K562 (cell line): ENCODE measurements around the gene ABT1. TPM values are rescaled to one million over a fixed set of nuclear protein-coding genes. Genes with fewer than 3 reads are reported as not detected.

Source experiments
- ARHGAP35 ChIP-seq: fragments of 450-650 bp; IDR thresholded peaks from 2 replicates; pipeline ENCODE4 v1.6.1; 2018; ENCODE audit not compliant: partially characterized antibody
- BCL6 ChIP-seq: fragments of 250-450 bp; sonication (Bioruptor Pico); IDR thresholded peaks from 2 replicates; pipeline ENCODE4 v1.4.0; 2020
- CREB5 ChIP-seq: fragments of 250-450 bp; sonication (Bioruptor Pico); IDR thresholded peaks from 2 replicates; pipeline ENCODE4 v1.5.0; 2020; ENCODE audit warnings: mild to moderate bottlenecking
- CXXC5 ChIP-seq: fragments of 250-450 bp; sonication (Bioruptor Pico); IDR thresholded peaks from 2 replicates; pipeline ENCODE4 v1.8.0; 2022; ENCODE audit warnings: inconsistent platforms, mild to moderate bottlenecking, moderate library complexity
- ESRRA ChIP-seq: fragments of 450-650 bp; IDR thresholded peaks from 2 replicates; pipeline ENCODE4 v1.6.1; 2014; ENCODE audit warnings: low read depth, mild to moderate bottlenecking, moderate library complexity, borderline replicate concordance
- GATA2 ChIP-seq: sonication (generic); formaldehyde crosslinking; IDR thresholded peaks from 2 replicates; pipeline ENCODE4 v1.4.0; 2020; ENCODE audit warnings: mild to moderate bottlenecking, missing genetic modification reagents
- HIVEP1 ChIP-seq: fragments of 250-450 bp; sonication (Bioruptor Pico); IDR thresholded peaks from 2 replicates; pipeline ENCODE4 v1.4.0; 2020; ENCODE audit warnings: mild to moderate bottlenecking
- JUN ChIP-seq, 2 experiments: sonication (generic) in 1 of 2; formaldehyde crosslinking in 1 of 2; IDR thresholded peaks; 2 replicates each; pipeline versions ENCODE4 v1.6.1 to v1.8.0; 2012 to 2022; ENCODE audit warnings: borderline replicate concordance in 2 of 2, mild to moderate bottlenecking in 2 of 2, improper control_type of control experiment in 1 of 2, low read depth in 1 of 2, low read length in 1 of 2, missing genetic modification reagents in 1 of 2
- LCOR ChIP-seq: sonication (generic); formaldehyde crosslinking; IDR thresholded peaks from 2 replicates; pipeline ENCODE4 v1.8.0; 2022; ENCODE audit warnings: mild to moderate bottlenecking, missing genetic modification reagents
- SNIP1 ChIP-seq: fragments of 450-650 bp; IDR thresholded peaks from 2 replicates; pipeline ENCODE4 v1.7.1; 2017; ENCODE audit warnings: low read depth, mild to moderate bottlenecking
- SREBF2 ChIP-seq: sonication (generic); formaldehyde crosslinking; IDR thresholded peaks from 2 replicates; pipeline ENCODE4 v1.4.0; 2020; ENCODE audit warnings: mild to moderate bottlenecking, missing genetic modification reagents
- STAT6 ChIP-seq: sonication (generic); formaldehyde crosslinking; IDR thresholded peaks from 2 replicates; pipeline ENCODE4 v1.8.1; 2023; ENCODE audit warnings: mild to moderate bottlenecking, missing genetic modification reagents
- TRIM25 ChIP-seq: fragments of 450-650 bp; IDR thresholded peaks from 2 replicates; pipeline ENCODE4 v1.7.0; 2016; ENCODE audit warnings: borderline replicate concordance
- WHSC1 ChIP-seq: IDR thresholded peaks from one replicate; pipeline ENCODE4 v1.6.1; 2012; ENCODE audit warnings: low read length, control low read depth, inconsistent platforms
- YY1 ChIP-seq, 3 experiments: IDR thresholded peaks; 2 replicates each; pipeline ENCODE4 v1.6.1; 2011; ENCODE audit warnings: low read length in 2 of 3, mild to moderate bottlenecking in 2 of 3, moderate library complexity in 2 of 3, borderline replicate concordance in 1 of 3, control low read depth in 1 of 3, low read depth in 1 of 3; ENCODE audit not compliant: insufficient read depth in 3 of 3, insufficient replicate concordance in 2 of 3, control insufficient read depth in 1 of 3, insufficient read length in 1 of 3; ENCODE audit errors: extremely low read depth in 1 of 3
- ZBTB17 ChIP-seq: fragments of 450-650 bp; formaldehyde crosslinking; IDR thresholded peaks from 2 replicates; pipeline ENCODE4 v1.4.0; 2020; ENCODE audit warnings: mild to moderate bottlenecking
- ZBTB7A ChIP-seq: IDR thresholded peaks from 2 replicates; pipeline ENCODE4 v1.6.1; 2011; ENCODE audit warnings: low read depth, mild to moderate bottlenecking, low read length, moderate library complexity, borderline replicate concordance; ENCODE audit not compliant: control insufficient read depth
- ZFP36 ChIP-seq: fragments of 150-350 bp; IDR thresholded peaks from 2 replicates; pipeline ENCODE4 v1.6.1; 2018; ENCODE audit warnings: low read length, low read depth; ENCODE audit not compliant: partially characterized antibody
- ZNF184 ChIP-seq: sonication (generic); formaldehyde crosslinking; IDR thresholded peaks from 2 replicates; pipeline ENCODE4 v1.5.0; 2020; ENCODE audit warnings: missing genetic modification reagents
- ZNF3 ChIP-seq: fragments of 250-450 bp; sonication (Bioruptor Pico); IDR thresholded peaks from 2 replicates; pipeline ENCODE4 v1.5.0; 2021; ENCODE audit warnings: mild to moderate bottlenecking, moderate library complexity
- ZNF354B ChIP-seq: fragments of 250-450 bp; sonication (Bioruptor Pico); IDR thresholded peaks from 2 replicates; pipeline ENCODE4 v1.4.0; 2020
- polyA plus RNA-seq, 8 experiments: library from polyadenylated mRNA; depleted of rRNA in 4 of 8; stranded (reverse) in 5 of 8; unstranded in 3 of 8; fragments of >200 nt; fragmentation: Nextera tagmentation in 2 of 8; fragmentation: Illumina TruSeq in 1 of 8; extraction: Ambion mirVana in 2 of 8; extraction: Trizol in 1 of 8; gene quantifications; 2 replicates each; pipeline versions ENCODE4 v1.2.1 to v1.2.3, GENCODE V29; 2011 to 2014; ENCODE audit warnings: inconsistent platforms in 1 of 8, missing spikeins in 1 of 8
- total RNA-seq, 7 experiments: library from RNA; depleted of rRNA in 6 of 7; stranded (reverse); fragments of >200 nt in 6 of 7; fragmentation: Illumina TruSeq in 2 of 7; extraction: Trizol in 2 of 7; gene quantifications; 2 replicates each; pipeline versions ENCODE4 v1.2.1 to v1.2.3, GENCODE V29; 2011 to 2021; ENCODE audit warnings: low replicate concordance in 1 of 7

The ABT1 gene
- total and polyA plus RNA-seq, 9 of the 15 experiments (the other 6 are each of a cell fraction or from before 2014, with no cell fraction given): 8.8 to 52.7 (median 40.7) TPM

- TF ChIP-seq ZBTB17: peak; percentile 75; the same call in 1 of the 2 replicates
- TF ChIP-seq GATA2 (CRISPR knock-in tag): peak; percentile 75
- TF ChIP-seq ZNF184 (CRISPR knock-in tag): no peak
- no peak; the same call in 1 of the 2 replicates for TF ChIP-seq STAT6
- no peak for TF ChIP-seq BCL6 (CRISPR knock-in tag)
- TF ChIP-seq HIVEP1 (CRISPR knock-in tag): 0 out of 2 replicates have a peak, but pooled peaks have one; percentile 7
- peak; percentile 88; the same call in 1 of the 2 replicates for TF ChIP-seq LCOR
- TF ChIP-seq CXXC5: peak; percentile 82
- TF ChIP-seq ARHGAP35: no peak
- TF ChIP-seq YY1 (IDR thresholded peaks at IDR 0.05; ENCODE audit: borderline replicate concordance in 1 of 3, control insufficient read depth in 1 of 3, extremely low read depth in 1 of 3, insufficient read depth in 3 of 3, insufficient read length in 1 of 3, insufficient replicate concordance in 2 of 3, low read depth in 1 of 3, low read length in 2 of 3): peak in 2 of 3 experiments; percentile 62 to 83
- peak; percentile 37 for TF ChIP-seq ZFP36
- TF ChIP-seq TRIM25: no peak
- TF ChIP-seq SNIP1: no peak
- TF ChIP-seq ESRRA: peak; percentile 92; the same call in 1 of the 2 replicates
- TF ChIP-seq ZNF354B (CRISPR knock-in tag): no peak
- peak; percentile 47; the same call in 1 of the 2 replicates for TF ChIP-seq JUN (IDR thresholded peaks at IDR 0.05; ENCODE audit: borderline replicate concordance, low read depth, low read length)
- no peak for TF ChIP-seq JUN (CRISPR knock-in tag; IDR thresholded peaks at IDR 0.05; ENCODE audit: borderline replicate concordance)
- TF ChIP-seq SREBF2 (CRISPR knock-in tag): 0 out of 2 replicates have a peak, but pooled peaks have one; percentile 92
- no peak for TF ChIP-seq WHSC1
- no peak for TF ChIP-seq ZNF3
- TF ChIP-seq CREB5 (CRISPR knock-in tag): no peak
- peak; percentile 64 for TF ChIP-seq ZBTB7A
These were observed 25.0 kb upstream of the ABT1 start (continued) for GRCh38 chr6:26571592-26572296.
